Measurements from ENCODE around the gene MYH16.
A peak's percentile ranks its signal among the peaks of the same experiment; 100 is the strongest.
"Not testable (repeated sequence)": the region's sequence is repeated elsewhere in the genome, so short reads cannot be mapped to it uniquely, and the experiment has no call there.

MYH16 gene

GRCh38 chr7:99312316-99313203 is 39.9 kb downstream of the MYH16 start:
- TF ChIP-seq POLR2A (IDR thresholded peaks at IDR 0.05; ENCODE audit: extremely low read depth, insufficient read length) = no peak
- TF ChIP-seq MAX (IDR thresholded peaks at IDR 0.05; ENCODE audit: low read depth, low read length) = peak; percentile 38; the same call in 1 of the 2 replicates
- TF ChIP-seq CTCF (IDR thresholded peaks at IDR 0.05; ENCODE audit: low read depth, low read length) = peak; percentile 98
- 0 out of 2 replicates have a peak, but pooled peaks have one; percentile 8 for TF ChIP-seq MYC (IDR thresholded peaks at IDR 0.05; ENCODE audit: low read depth, low read length)
- DNase-seq (ENCODE audit: low read depth) = peak; percentile 79
- H3K4me3 ChIP-seq (ENCODE audit: low read depth, low read length) = no peak overlapping the region

- no peak overlapping the region for H3K4me3 ChIP-seq (ENCODE audit: low read depth, low read length)
- DNase-seq (ENCODE audit: low read depth) = no peak
- no peak for TF ChIP-seq POLR2A (IDR thresholded peaks at IDR 0.05; ENCODE audit: extremely low read depth, insufficient read length)
- TF ChIP-seq CTCF (IDR thresholded peaks at IDR 0.05; ENCODE audit: low read depth, low read length) = no peak
- no peak for TF ChIP-seq MAX (IDR thresholded peaks at IDR 0.05; ENCODE audit: low read depth, low read length)
- TF ChIP-seq MYC (IDR thresholded peaks at IDR 0.05; ENCODE audit: low read depth, low read length) = no peak
Observed at GRCh38 chr7:99313204-99313573, 40.5 kb downstream of the MYH16 start.

GRCh38 chr7:99314504-99314903 is 41.9 kb downstream of the MYH16 start:
- TF ChIP-seq CTCF (IDR thresholded peaks at IDR 0.05; ENCODE audit: low read depth, low read length) (no peak), MAX (IDR thresholded peaks at IDR 0.05; ENCODE audit: low read depth, low read length) (no peak), POLR2A (IDR thresholded peaks at IDR 0.05; ENCODE audit: extremely low read depth, insufficient read length) (no peak), MYC (IDR thresholded peaks at IDR 0.05; ENCODE audit: low read depth, low read length) (no peak)
- no peak for DNase-seq (ENCODE audit: low read depth)
- no peak overlapping the region for H3K4me3 ChIP-seq (ENCODE audit: low read depth, low read length)

- no peak for DNase-seq (ENCODE audit: low read depth)
- TF ChIP-seq MYC (IDR thresholded peaks at IDR 0.05; ENCODE audit: low read depth, low read length) = no peak
- no peak for TF ChIP-seq POLR2A (IDR thresholded peaks at IDR 0.05; ENCODE audit: extremely low read depth, insufficient read length)
- TF ChIP-seq MAX (IDR thresholded peaks at IDR 0.05; ENCODE audit: low read depth, low read length) = no peak
- no peak for TF ChIP-seq CTCF (IDR thresholded peaks at IDR 0.05; ENCODE audit: low read depth, low read length)
- H3K4me3 ChIP-seq (ENCODE audit: low read depth, low read length) = no peak overlapping the region
Observed at GRCh38 chr7:99320371-99320770, 47.7 kb downstream of the MYH16 start.

- DNase-seq (ENCODE audit: low read depth); H3K4me3 ChIP-seq (ENCODE audit: low read depth, low read length): not testable (repeated sequence)
Observed at GRCh38 chr7:99322659-99323058, 50.0 kb downstream of the MYH16 start.

GRCh38 chr7:99324559-99324958 is 51.9 kb downstream of the MYH16 start:
- H3K4me3 ChIP-seq (ENCODE audit: low read depth, low read length) = peak overlapping the region; percentile 98
- TF ChIP-seq CTCF (IDR thresholded peaks at IDR 0.05; ENCODE audit: low read depth, low read length) (no peak), MAX (IDR thresholded peaks at IDR 0.05; ENCODE audit: low read depth, low read length) (no peak), POLR2A (IDR thresholded peaks at IDR 0.05; ENCODE audit: extremely low read depth, insufficient read length) (no peak), MYC (IDR thresholded peaks at IDR 0.05; ENCODE audit: low read depth, low read length) (no peak)
- no peak for DNase-seq (ENCODE audit: low read depth)
